AG04449 (cell line): Measurements from ENCODE around the gene ACOX1.

Experiments
- CTCF ChIA-PET: fragments of 350-600 bp; formaldehyde crosslinking; extraction: SDS; loops from one replicate; lab custom pipeline; 2021; ENCODE audit warnings: antibody characterized with exemption; lab: Yijun Ruan, JAX
- POLR2A ChIA-PET: fragments of 400-600, 350-600 bp; formaldehyde crosslinking; extraction: SDS; loops from one replicate; lab custom pipeline; 2020; ENCODE audit warnings: antibody characterized with exemption, inconsistent platforms; lab: Yijun Ruan, JAX
- DNase-seq: peaks from one replicate; pipeline ENCODE4 v3.0.0-alpha.2; 2010; ENCODE audit warnings: low read depth, low spot score
- H3K4me3 ChIP-seq: 2 replicates; pipeline ENCODE4 v1.5.1; 2011; ENCODE audit warnings: low read depth, mild to moderate bottlenecking, control low read depth, low read length
- CTCF ChIP-seq: IDR thresholded peaks from one replicate; pipeline ENCODE4 v1.5.1; 2011; ENCODE audit warnings: mild to moderate bottlenecking, moderate library complexity, low read length, control low read depth, inconsistent platforms; ENCODE audit not compliant: insufficient read depth; ENCODE audit errors: missing control alignments

The ACOX1 gene

DNA sequence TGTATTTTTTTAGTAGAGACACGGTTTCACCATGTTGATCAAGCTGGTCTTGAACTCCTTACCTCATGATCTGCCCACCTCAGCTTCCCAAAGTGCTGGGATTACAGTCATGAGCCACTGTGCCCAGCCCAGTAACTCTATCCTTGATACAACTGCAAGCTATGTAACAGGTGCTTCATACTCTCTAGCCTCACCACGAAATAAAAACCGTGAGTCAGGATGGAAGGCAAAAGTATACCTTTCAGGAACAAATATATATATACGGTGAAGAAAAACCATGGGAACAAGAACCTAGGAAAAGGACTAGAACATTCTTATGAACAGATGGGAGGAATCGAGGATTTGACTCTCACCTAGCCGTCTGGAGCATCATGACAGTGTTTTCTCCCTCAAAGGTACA, 28.5 kb downstream of the ACOX1 start:
- H3K4me3 ChIP-seq, result no peak overlapping the region
- ChIA-PET POLR2A (no interaction called here), CTCF (interaction anchor here (1.6 kb wide), 1 partner anchor 46 kb away, joined by 6 read pairs; the partner anchor contains the start of gene MRPL38)
- DNase-seq, result no peak
- no peak for TF ChIP-seq CTCF

GRCh38 chr17:75945211-75945610, 33.8 kb downstream of the ACOX1 start:
- CTCF ChIA-PET, result no interaction called here
- no peak for TF ChIP-seq CTCF
- H3K4me3 ChIP-seq, result no peak overlapping the region
- no peak for DNase-seq
- POLR2A ChIA-PET, result no interaction called here

- ChIA-PET CTCF (interaction anchor here (1.2 kb wide), 1 partner anchor 62 kb away, joined by 3 read pairs; no protein-coding TSS in a partner anchor), POLR2A (interaction anchor here (0.6 to 0.8 kb wide), 2 partner anchors 36 to 304 kb away, joined by 3 to 4 read pairs; partner anchors contain the start of genes ACOX1 and TEN1)
- DNase-seq, result no peak
- H3K4me3 ChIP-seq, result no peak overlapping the region
- no peak for TF ChIP-seq CTCF
Observed at GRCh38 chr17:75943491-75943890, 35.5 kb downstream of the ACOX1 start.

- H3K4me3 ChIP-seq, result no peak overlapping the region
- no peak for DNase-seq
- CTCF ChIA-PET, result interaction anchor here (1.2 kb wide), 1 partner anchor 63 kb away, joined by 3 read pairs; no protein-coding TSS in a partner anchor
- POLR2A ChIA-PET, result no interaction called here
- no peak for TF ChIP-seq CTCF
Observed at GRCh38 chr17:75942473-75942872, 36.5 kb downstream of the ACOX1 start.

GRCh38 chr17:75941442-75941819, 37.5 kb downstream of the ACOX1 start:
- POLR2A ChIA-PET, result interaction anchor here (0.8 to 1.4 kb wide), 3 partner anchors 13 to 39 kb away, joined by 3 to 6 read pairs (median 3); partner anchors contain the start of gene MRPL38
- H3K4me3 ChIP-seq, result peak overlapping the region; percentile 79
- no peak for TF ChIP-seq CTCF
- CTCF ChIA-PET, result interaction anchor here (1.1 to 1.3 kb wide), 3 partner anchors 15 to 36 kb away, joined by 3 to 5 read pairs (median 4); no protein-coding TSS in a partner anchor
- no peak for DNase-seq

GRCh38 chr17:75940727-75941441, 38.1 kb downstream of the ACOX1 start, which contains the start of gene FBF1:
Gene FBF1, minus strand, starts transcription at chr17:75941042. Its CDS starts 2,893 bp downstream, at chr17:75938149.
- H3K4me3 ChIP-seq, result peak within 1 kb of the TSS; percentile 79
- ChIA-PET POLR2A (interaction anchor here (0.8 to 1.4 kb wide), 3 partner anchors 12 to 39 kb away, joined by 3 to 6 read pairs (median 3); partner anchors contain the start of gene MRPL38), CTCF (interaction anchor here (1.1 to 1.5 kb wide), 4 partner anchors 14 to 59 kb away, joined by 3 to 5 read pairs (median 4); partner anchors contain the start of gene CDK3)
- peak; percentile 5 for TF ChIP-seq CTCF
- peak; percentile 36 for DNase-seq
